Effector CD8-positive, alpha-beta T cell (primary cell): ENCODE results near the gene OR4D1.

ENCODE experiments used
- DNase-seq: peaks from one replicate; lab custom pipeline; 2025; lab: John Stamatoyannopoulos, UW

OR4D1 gene

DNA sequence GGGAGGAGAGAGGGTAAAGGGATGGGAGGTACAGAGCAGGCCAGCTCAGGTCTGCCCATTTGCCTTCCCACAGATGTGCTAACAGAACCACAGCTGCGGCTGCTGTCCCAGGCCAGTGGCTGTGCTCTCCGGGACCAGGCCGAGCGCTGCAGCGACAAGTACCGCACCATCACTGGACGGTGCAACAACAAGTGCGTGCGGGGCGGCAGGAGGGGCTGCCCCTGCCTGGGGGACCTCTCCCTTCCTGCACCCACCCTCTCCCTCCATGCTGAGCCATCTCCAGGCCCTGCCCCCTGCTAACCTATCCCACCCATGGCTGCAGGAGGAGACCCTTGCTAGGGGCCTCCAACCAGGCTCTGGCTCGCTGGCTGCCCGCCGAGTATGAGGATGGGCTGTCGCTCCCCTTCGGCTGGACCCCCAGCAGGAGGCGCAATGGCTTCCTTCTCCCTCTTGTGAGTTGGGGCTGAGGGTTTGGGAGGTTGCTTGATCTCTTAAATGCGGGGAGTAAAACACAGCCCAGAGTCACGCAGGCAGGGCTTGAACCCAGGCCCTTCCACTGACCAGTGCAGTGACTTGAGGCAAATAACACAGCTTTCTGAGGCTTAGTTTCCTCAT is 45.6 kb downstream of the OR4D1 start:
- no peak for DNase-seq

DNA sequence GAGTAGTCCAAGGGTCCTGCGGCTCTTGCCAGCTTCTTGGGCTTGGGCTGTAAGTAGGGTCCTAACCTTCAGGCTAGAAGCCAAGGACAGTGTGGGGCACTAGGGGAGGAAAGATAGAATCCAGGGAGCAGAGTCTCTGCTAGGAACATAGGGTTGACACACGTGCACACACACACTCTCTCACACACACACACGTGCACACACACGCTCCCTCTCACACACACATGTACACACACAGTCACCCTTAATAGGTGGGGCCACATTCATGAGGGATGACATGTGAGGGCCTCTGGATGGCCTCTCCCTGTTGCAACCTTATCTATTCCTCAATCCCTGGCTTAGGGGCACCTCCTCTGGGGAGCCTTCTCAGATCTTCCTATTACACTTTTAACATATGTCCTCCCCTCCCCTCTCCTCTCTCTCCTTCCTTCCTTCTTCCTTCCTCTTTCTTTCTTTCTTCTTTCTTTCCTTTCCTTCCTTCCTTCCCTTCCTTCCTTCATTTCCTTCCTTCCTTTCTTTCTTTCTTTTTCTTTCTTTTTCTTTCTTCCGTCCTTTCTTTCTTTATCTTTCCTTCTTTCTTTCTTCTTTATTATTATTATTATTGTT is 47.4 kb downstream of the OR4D1 start:
- DNase-seq = no peak

- DNase-seq = no peak
Observed at GRCh38 chr17:58196610-58197009, 48.4 kb downstream of the OR4D1 start.

- peak; percentile 30 for DNase-seq
Observed at GRCh38 chr17:58200024-58200633, 51.9 kb downstream of the OR4D1 start.

DNA sequence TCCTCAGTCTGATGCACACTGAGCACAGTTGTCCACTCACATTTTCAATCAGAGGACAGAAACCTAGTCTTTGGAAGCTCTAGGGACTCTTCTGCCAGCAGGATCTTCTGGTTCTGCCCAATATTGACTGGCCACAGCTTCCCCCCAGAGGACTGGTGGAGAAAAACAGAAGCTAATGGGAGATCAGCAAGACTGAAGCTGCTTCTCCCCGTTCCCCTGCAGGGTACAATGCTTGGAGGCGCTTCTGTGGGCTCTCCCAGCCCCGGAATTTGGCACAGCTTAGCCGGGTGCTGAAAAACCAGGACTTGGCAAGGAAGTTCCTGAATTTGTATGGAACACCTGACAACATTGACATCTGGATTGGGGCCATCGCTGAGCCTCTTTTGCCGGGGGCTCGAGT is 54.7 kb downstream of the OR4D1 start:
- DNase-seq = no peak

GRCh38 chr17:58204796-58205195 is 56.6 kb downstream of the OR4D1 start:
- no peak for DNase-seq

DNA sequence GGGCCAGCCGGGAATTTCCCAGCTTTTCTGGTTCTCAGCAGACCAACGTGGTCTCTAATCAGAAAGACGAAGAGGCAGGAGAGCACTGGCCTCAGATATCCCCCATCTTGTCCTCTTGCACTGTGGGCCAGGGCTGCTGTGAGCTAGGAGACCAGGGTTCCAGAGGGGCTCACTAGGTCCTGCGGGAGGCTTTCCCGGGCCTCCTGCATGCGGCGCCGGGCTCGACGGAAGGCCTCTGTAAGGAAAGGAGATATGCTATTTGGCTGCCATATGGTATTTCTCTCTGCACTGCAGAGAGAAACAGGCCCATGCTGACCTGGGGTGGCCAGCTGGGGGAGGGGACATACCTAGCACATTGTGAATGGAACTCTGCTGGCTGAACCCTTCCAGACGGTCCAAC is 57.8 kb downstream of the OR4D1 start:
- no peak for DNase-seq

GRCh38 chr17:58207451-58207850 is 59.3 kb downstream of the OR4D1 start:
- DNase-seq = no peak

DNA sequence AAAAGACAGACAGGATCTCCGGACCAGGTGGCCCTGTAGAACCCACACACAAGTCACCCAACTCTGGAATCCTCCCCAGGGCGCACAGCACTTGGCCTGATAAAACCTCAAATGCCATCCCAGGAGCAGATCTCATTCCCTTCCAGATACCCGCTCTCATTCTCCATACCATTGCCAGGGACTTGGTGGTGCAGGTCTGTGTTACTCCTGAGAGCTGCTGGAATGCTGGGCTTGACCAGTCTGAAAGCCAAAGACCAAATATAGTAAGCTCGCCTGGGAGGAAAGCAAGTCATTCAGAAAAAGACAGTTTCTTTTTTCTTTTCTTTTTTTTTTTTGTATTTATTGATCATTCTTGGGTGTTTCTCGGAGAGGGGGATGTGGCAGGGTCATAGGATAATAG is 60.2 kb downstream of the OR4D1 start:
- DNase-seq = no peak
